Subcutaneous abdominal adipose tissue (tissue), 5 donors: ENCODE data around the gene DUSP2.

ENCODE experiments used
- H3K27ac ChIP-seq: one replicate; pipeline ENCODE4 v1.7.0; 2013; ENCODE audit warnings: low read depth, mild to moderate bottlenecking, inconsistent platforms, low read length, moderate library complexity
- H3K27me3 ChIP-seq, 5 donors: one replicate each; pipeline ENCODE4 v1.7.0; 2013; ENCODE audit warnings: low read length in 5 of 5, inconsistent platforms in 1 of 5; ENCODE audit not compliant: control insufficient read depth in 5 of 5, insufficient read depth in 4 of 5
- H3K36me3 ChIP-seq, 5 donors: one replicate each; pipeline ENCODE4 v1.7.0; 2013; ENCODE audit warnings: low read length in 5 of 5; ENCODE audit not compliant: control insufficient read depth in 5 of 5, insufficient read depth in 5 of 5
- H3K4me1 ChIP-seq, 5 donors: one replicate each; pipeline ENCODE4 v1.7.0; 2013; ENCODE audit warnings: low read length in 5 of 5, mild to moderate bottlenecking in 3 of 5, moderate library complexity in 1 of 5; ENCODE audit not compliant: control insufficient read depth in 5 of 5, insufficient read depth in 5 of 5
- H3K4me3 ChIP-seq, 5 donors: one replicate each; pipeline ENCODE4 v1.7.0; 2013; ENCODE audit warnings: low read length in 5 of 5, low read depth in 1 of 5
- H3K9ac ChIP-seq, 5 donors: one replicate each; pipeline ENCODE4 v1.7.0; 2013; ENCODE audit warnings: low read length in 5 of 5, mild to moderate bottlenecking in 4 of 5, moderate library complexity in 3 of 5
- H3K9me3 ChIP-seq, 5 donors: one replicate each; pipeline ENCODE4 v1.7.0; 2013; ENCODE audit warnings: low read length in 5 of 5; ENCODE audit not compliant: control insufficient read depth in 5 of 5
- donor health status: healthy.
- donor health status: healthy.
- donor health status: healthy.
- donor health status: healthy.
- donor health status: healthy.

DUSP2 gene

GRCh38 chr2:96114903-96115581 is 30.2 kb downstream of the DUSP2 start:
- no peak overlapping the region for H3K27ac ChIP-seq
- no peaks in the 10 kb centered on the region for H3K36me3 ChIP-seq
- no peak overlapping the region for H3K4me3 ChIP-seq
- no peaks in the 10 kb centered on the region for H3K9me3 ChIP-seq
- H3K27me3 ChIP-seq = peaks cover 22 to 47% (median 34%) of the 10 kb centered on the region in 5 donors
- peaks cover 0 to 18% (median 10%) of the 10 kb centered on the region in 5 donors for H3K4me1 ChIP-seq
- no peak overlapping the region for H3K9ac ChIP-seq

GRCh38 chr2:96114546-96114902 is 30.7 kb downstream of the DUSP2 start:
- Histone ChIP-seq H3K36me3 (no peaks in the 10 kb centered on the region), H3K27ac (no peak overlapping the region), H3K4me3 (no peak overlapping the region), H3K9ac (no peak overlapping the region), H3K9me3 (no peaks in the 10 kb centered on the region), H3K27me3 (peaks cover 22 to 45% (median 32%) of the 10 kb centered on the region in 5 donors), H3K4me1 (peaks cover under 1 to 19% (median 10%) of the 10 kb centered on the region in 5 donors)

GRCh38 chr2:96113951-96114350 is 31.3 kb downstream of the DUSP2 start:
- Histone ChIP-seq H3K4me3 (no peak overlapping the region), H3K27me3 (peaks cover 22 to 39% (median 27%) of the 10 kb centered on the region in 5 donors), H3K9ac (no peak overlapping the region), H3K4me1 (peaks cover 2 to 25% (median 11%) of the 10 kb centered on the region in 5 donors), H3K9me3 (no peaks in the 10 kb centered on the region), H3K27ac (no peak overlapping the region), H3K36me3 (no peaks in the 10 kb centered on the region)

GRCh38 chr2:96113367-96113677 is 31.9 kb downstream of the DUSP2 start:
- no peak overlapping the region for H3K27ac ChIP-seq
- no peak overlapping the region for H3K9ac ChIP-seq
- no peak overlapping the region for H3K4me3 ChIP-seq
- peaks cover 5 to 30% (median 17%) of the 10 kb centered on the region in 5 donors for H3K4me1 ChIP-seq
- no peaks in the 10 kb centered on the region for H3K36me3 ChIP-seq
- no peaks in the 10 kb centered on the region for H3K9me3 ChIP-seq
- peaks cover 21 to 39% (median 22%) of the 10 kb centered on the region in 5 donors for H3K27me3 ChIP-seq

GRCh38 chr2:96112501-96113366 is 32.5 kb downstream of the DUSP2 start:
- no peaks in the 10 kb centered on the region for H3K9me3 ChIP-seq
- no peak overlapping the region for H3K9ac ChIP-seq
- H3K27me3 ChIP-seq = peaks cover 15 to 39% (median 21%) of the 10 kb centered on the region in 5 donors
- H3K27ac ChIP-seq = no peak overlapping the region
- no peak overlapping the region for H3K4me3 ChIP-seq
- H3K36me3 ChIP-seq = no peaks in the 10 kb centered on the region
- peaks cover 5 to 30% (median 22%) of the 10 kb centered on the region in 5 donors for H3K4me1 ChIP-seq

- Histone ChIP-seq H3K27me3 (peaks cover 8 to 36% (median 15%) of the 10 kb centered on the region in 5 donors), H3K36me3 (no peaks in the 10 kb centered on the region)
Measured at GRCh38 chr2:96111823-96112500, 33.3 kb downstream of the DUSP2 start.

GRCh38 chr2:96111257-96111640 is 34.0 kb downstream of the DUSP2 start:
- Histone ChIP-seq H3K9ac (no peak overlapping the region), H3K9me3 (no peaks in the 10 kb centered on the region), H3K36me3 (no peaks in the 10 kb centered on the region), H3K27ac (no peak overlapping the region), H3K4me1 (peaks cover 5 to 20% (median 16%) of the 10 kb centered on the region in 5 donors), H3K27me3 (peaks cover 8 to 36% (median 15%) of the 10 kb centered on the region in 5 donors), H3K4me3 (no peak overlapping the region)

More at GRCh38 chr2:96111823-96112500, 33.3 kb downstream of the DUSP2 start:
- H3K4me3 ChIP-seq = no peak overlapping the region
- H3K27ac ChIP-seq = no peak overlapping the region
- H3K9me3 ChIP-seq = no peaks in the 10 kb centered on the region
- peaks cover 5 to 23% (median 18%) of the 10 kb centered on the region in 5 donors for H3K4me1 ChIP-seq
- no peak overlapping the region for H3K9ac ChIP-seq

- H3K9ac ChIP-seq = no peak overlapping the region
- H3K9me3 ChIP-seq = peaks cover 0 to 4% (median 3%) of the 10 kb centered on the region in 5 donors
- peaks cover 4 to 31% (median 11%) of the 10 kb centered on the region in 5 donors for H3K27me3 ChIP-seq
- H3K4me3 ChIP-seq = no peak overlapping the region
- no peak overlapping the region for H3K27ac ChIP-seq
- H3K36me3 ChIP-seq = no peaks in the 10 kb centered on the region
- H3K4me1 ChIP-seq = peaks cover 3 to 18% (median 12%) of the 10 kb centered on the region in 5 donors
Measured at GRCh38 chr2:96110621-96111256, 34.5 kb downstream of the DUSP2 start.

- Histone ChIP-seq H3K9ac (no peak overlapping the region), H3K27me3 (peaks cover 0 to 27% (median 9%) of the 10 kb centered on the region in 5 donors), H3K9me3 (peaks cover 5 to 11% (median 11%) of the 10 kb centered on the region in 5 donors), H3K27ac (no peak overlapping the region), H3K4me3 (no peak overlapping the region), H3K36me3 (no peaks in the 10 kb centered on the region), H3K4me1 (peaks cover 3 to 18% (median 12%) of the 10 kb centered on the region in 5 donors)
Measured at GRCh38 chr2:96109931-96110511, 35.2 kb downstream of the DUSP2 start.
